CD4-positive, alpha-beta T cell treated with Interleukin-17A for 1 hour (primary cell): ENCODE measurements around the gene TRAPPC2.
"Not testable (repeated sequence)": the region's sequence is repeated elsewhere in the genome, so short reads cannot be mapped to it uniquely, and the experiment has no call there.

ENCODE experiments used
- DNase-seq: peaks from one replicate; pipeline ENCODE4 v3.0.0-alpha.2; 2020

Gene TRAPPC2

DNA sequence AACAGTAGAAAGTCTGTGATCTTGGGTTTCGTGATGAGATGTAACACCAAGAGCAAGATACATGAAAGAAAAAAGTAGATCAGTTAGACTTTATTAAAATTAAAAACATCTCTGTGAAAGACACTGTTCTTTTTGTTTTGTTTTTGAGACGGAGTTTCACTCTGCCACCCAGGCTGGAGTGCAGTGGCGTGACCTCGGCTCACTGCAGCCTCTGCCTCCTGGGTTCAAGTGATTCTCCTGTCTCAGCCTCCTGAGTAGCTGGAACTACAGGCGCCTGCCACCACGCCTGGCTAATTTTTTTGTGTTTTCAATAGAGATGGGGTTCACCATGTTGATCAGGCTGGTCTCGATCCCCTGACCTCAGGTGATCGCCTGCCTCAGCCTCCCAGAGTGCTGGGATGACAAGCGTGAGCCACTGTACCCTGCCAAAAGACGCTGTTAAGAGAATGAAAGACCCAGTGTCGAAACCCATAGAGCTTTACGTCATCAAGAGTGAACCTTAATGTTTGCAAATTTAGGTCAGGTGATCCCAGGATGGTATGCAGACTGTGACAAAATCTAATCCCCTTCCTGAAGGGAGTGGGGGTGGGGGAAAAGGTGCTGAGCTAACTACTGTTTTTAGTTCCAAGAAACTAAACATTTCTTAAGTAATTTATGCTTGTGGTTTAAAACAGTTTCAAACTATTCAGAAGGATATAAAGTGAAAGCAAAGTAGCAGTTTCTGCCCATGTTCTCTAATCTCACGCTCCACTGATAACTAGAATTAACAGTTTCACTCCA, 8.2 kb upstream of the TRAPPC2 start:
- DNase-seq = peak; percentile 80

DNA sequence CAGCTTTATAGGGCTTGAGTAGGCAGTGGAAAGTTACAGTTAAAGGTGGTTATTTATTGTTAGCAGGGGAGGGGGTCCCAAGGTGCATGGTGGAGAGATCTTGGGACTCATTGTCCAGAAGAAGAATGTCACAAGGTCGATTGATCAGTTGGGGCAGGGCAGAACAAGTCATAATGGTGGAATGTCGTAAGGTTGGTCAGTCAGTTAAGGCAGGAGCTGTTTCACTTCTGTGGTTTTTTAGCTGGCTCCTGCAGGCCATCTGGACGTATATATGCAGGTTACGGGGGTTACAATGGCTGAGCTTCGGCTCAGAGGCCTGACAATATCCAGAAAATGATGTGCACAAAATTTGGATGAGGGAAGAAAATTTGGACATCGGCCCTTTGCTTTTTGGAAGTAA, 7.3 kb upstream of the TRAPPC2 start:
- DNase-seq = no peak

DNA sequence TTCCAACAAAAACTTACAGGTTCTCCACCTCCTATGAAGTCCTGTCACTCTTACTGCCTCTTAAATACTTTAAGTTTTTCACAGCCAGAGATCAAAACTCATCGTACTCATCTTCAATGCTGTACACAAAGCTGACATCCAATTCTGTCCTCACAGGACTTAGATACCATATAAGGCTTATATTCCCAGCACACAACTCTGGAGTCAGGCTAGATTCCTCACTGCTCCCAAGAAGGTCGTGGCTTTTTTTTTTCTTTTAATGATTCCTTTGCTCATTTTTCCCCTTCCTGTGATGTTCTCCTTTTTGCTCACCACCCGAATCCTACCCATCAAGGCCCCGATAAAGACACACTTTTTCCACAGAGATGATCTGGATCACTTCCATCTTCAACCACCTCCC, 914 bp downstream of the TRAPPC2 start:
- DNase-seq = no peak

DNA sequence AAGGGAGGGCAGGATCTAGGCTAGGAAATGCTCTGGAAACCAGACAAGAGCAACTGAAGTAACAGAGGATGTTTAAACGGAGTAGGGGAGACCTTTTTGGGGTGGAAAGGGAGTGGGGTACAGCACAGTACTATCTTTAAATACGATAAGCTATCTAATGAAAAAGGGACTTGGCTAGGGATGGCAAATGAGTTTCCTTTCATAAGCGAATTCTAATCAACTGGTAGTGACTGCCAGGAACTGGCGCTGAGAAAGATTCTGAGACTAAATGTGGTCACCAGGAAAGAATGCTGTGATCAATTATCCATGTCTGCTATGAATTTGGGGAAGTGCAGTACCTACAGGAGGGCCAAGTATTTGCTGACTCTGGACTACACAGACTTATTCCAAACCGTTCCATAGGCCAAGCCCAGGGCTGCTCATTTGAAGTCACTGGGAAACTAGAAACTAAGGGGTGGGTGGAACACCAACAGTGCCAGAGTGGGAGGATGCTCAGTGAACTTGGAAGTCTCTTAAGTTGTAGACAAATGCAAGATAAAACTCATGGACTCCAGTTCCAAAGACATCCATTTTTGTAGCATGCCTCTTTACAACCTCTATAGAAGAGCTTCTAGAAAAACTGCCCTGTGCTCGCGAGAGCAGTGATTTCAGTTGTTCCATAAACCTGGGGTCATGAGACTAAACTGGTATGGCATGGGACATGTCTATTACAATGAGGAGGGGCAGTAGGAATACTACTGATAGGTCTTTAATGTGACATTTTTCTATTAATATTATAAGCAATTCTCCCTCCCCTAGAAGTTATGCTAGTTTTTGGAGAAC, 2.0 kb downstream of the TRAPPC2 start:
- no peak for DNase-seq

DNA sequence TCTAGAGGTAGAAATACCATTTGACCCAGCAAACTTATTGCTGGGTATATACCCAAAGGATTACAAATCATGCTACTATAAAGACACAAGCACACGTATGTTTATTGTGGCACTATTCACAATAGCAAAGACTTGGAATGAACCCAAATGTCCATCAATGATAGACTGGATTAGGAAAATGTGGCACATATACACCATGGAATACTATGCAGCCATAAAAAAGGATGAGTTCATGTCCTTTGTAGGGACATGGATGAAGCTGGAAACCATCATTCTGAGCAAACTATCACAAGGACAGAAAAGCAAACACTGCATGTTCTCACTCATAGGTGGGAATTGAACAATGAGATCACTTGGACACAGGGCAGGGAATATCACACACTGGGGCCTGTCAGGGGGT, 3.9 kb downstream of the TRAPPC2 start:
- DNase-seq = not testable (repeated sequence)

- not testable (repeated sequence) for DNase-seq
These were observed 7.8 kb downstream of the TRAPPC2 start for GRCh38 chrX:13726583-13726982.

DNA sequence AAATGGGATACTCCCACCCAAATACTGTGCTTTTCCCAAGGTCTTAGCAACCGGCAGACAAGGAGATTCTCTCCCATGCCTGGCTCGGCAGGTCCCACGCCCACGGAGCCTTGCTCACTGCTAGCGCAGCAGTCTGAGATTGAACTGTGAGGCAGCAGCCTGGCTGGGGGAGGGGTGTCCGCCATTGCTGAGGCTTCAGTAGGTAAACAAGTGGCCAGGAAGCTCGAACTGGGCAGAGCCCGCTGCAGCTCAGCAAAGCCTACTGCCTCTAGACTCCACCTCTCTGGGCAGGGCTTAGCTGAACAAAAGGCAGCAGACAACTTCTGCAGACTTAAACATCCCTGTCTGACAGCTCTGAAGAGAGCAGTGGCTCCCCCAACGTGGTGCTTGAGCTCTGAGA, 9.5 kb downstream of the TRAPPC2 start:
- peak; percentile 73 for DNase-seq

DNA sequence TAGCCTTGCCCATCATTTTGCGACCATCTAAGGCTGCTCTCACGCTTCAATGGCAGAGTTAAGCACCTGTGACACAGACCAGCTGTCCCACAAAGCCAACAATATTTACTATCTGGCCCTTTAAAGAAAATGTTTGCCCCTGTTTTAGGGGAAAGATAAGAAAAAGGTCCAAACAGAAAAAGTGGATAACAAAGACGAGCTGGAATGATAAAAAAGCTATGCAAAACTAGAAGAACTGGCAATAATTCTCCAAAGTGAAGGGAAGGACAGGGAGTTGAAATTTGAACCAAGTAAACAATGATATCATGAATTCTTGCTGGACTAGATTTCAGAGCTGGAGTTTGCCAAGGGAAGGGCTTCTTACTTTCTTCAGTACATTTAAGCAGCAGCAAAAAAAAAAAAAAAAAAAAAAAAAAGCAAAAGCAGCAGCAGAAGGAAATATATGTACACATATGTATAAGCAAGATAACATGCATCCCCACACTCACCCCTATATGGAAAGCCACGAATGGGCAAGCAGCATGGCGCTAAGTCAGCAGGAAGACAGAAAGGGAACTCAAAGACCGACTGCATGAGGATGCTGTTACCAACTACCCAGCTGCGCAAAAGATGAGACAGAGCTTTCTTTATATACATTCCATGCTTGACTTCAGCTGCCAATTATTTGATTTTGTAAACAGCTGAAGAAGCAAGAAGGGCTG, 12.5 kb downstream of the TRAPPC2 start:
- no peak for DNase-seq

- no peak for DNase-seq
These were observed 13.0 kb downstream of the TRAPPC2 start for GRCh38 chrX:13721371-13721770.

GRCh38 chrX:13719192-13719856, 15.1 kb downstream of the TRAPPC2 start:
- DNase-seq = peak; percentile 44

GRCh38 chrX:13717700-13718472, 16.5 kb downstream of the TRAPPC2 start:
- DNase-seq = no peak

DNA sequence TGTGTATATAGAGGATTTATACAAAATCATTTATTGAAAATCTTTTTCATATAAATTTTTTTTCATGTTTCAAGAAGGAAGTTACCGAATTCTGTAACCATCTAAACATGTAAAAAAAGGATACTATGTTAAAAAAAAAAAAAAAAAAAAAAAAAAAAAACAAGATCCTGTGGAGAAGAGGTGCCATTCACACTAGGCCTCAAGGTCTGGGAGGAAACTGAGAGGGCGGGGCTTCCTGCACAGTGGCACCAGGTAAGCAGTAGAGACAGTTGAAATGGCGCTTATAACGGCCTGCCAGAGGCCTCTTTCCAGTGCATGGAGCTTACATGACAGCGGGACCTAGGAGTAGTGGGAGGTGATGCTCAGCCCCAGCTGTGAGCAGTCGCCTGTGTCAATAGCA, 17.5 kb downstream of the TRAPPC2 start:
- peak; percentile 76 for DNase-seq

GRCh38 chrX:13716455-13716854, 18.0 kb downstream of the TRAPPC2 start:
- peak; percentile 43 for DNase-seq

DNA sequence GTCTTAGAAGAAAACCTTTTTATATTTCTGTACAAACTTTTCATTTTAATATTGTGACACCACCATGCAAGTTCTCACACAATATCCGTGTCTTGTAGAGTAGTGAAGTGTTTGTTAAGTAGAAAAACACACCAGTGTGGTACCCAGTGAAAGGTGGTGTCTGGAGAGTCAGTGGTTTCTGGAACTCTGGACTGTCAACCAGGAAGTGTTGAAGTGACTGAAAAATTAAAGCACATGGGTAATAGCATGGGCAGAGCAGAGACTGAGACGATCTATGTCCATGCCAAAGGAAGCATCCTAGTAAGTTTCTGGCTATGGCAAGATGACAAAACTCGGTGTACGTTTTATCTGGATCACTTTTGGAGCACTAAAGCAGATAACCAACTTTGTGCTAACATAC, 23.3 kb downstream of the TRAPPC2 start:
- DNase-seq = no peak

GRCh38 chrX:13703589-13703988, 30.8 kb downstream of the TRAPPC2 start:
- no peak for DNase-seq

DNA sequence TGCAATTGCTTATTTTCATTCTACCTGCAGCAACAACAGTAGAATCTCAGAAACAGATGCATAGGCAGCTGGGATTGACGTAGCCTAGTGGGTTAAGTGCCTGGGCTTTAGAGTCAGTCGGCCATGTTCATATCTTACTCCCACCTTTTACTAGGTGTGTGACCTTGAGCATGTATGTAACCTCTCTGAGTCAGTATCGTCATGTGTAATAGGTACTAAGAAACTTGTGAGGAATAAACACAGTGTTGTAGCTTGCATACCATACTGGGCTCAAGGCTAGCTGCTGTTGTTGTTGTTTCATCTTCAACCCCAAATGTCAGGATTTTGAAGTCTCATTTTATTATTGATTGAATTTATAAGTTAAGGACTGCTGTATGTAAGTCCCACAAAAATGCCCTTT, 31.3 kb downstream of the TRAPPC2 start:
- DNase-seq = no peak

- DNase-seq = no peak
These were observed 32.2 kb downstream of the TRAPPC2 start for GRCh38 chrX:13702111-13702789.

DNA sequence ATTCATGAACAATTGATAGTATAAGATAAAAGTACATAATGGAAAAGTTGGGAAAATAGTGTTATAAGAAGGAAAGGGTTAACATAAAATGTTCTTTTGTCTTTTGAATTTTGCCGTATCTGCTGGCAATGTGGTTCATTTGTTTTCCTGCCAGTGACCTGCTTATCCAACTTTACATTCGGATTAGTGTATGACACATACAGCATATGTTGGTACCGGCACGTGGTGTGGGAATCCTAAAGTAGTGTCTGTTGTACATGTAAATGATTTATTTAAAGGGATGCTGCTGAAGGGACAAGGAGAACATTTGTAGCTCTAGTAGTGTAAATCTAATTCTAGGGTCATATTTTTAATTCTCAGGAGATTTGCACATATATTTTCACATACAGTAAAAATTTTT, 34.0 kb downstream of the TRAPPC2 start:
- no peak for DNase-seq

DNA sequence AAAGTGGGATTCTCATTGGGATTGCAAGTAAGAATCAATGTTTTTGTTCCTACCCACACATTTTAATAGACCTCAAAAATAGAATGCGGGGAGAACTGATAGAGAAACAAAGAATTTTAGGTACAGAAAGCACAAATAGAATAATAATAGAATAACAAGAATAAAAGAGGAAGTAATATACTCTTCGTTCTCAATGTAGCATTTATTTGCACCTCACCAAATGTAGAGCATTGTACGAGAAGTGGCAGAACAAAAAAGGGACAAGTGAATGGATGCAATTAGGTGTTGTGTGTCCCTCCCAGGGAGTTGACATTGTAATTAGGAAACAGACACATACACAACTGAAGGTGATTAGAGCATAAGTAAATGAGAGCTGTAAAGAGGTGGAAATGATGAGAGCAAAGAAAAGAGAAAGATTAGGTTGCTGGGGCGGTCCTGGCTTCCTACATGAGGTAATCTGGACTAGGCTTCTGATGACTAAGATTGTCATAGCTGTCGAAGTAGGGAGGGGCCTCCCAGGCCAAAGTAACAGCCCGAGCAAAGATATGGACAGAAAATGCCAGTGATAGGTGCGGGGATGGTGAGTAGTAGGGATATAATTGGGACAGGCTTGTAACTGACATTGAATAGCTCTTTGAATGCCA, 35.1 kb downstream of the TRAPPC2 start:
- DNase-seq = no peak

DNA sequence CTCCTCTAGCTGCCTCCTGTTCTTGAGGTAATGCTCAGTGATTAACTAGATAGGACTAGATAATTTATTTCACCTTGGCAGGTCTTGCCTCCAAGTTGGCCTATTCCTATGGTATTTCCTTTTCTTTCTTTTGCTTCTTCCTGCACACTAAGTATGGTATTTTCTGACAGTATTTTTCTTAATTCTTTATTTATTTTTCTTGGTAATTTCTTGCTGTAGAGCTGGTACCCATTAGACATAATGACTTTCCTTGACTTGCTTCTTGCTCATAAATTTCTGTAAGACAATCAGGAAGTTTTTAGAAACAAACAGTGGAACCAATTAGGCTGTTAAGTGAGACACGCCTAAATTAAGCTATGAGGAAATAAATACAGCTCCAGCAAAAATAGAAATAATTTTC, 36.0 kb downstream of the TRAPPC2 start:
- DNase-seq = no peak

DNA sequence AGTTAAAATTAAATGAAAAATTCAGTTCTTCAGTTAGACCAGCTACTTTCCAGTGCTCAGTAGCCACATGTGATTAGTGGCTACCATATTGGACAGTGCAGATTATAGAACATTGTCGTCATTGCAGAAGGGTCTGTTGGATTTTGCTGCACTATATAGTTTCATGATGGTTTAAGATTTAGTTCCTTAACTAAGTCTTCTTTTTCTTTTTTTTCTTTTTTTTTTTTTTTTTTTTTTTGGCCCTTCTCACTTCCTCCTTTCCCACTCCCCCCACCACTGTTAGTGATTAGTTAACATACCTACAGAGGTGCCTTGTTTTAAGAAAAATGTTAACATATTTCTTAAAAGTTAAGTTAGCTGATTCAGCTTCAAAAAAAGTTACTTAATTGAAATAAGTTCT, 36.4 kb downstream of the TRAPPC2 start:
- no peak for DNase-seq
